ENCODE measurements around the gene BBS9.

The BBS9 gene

GRCh38 chr7:33446551-33446950 is 317.2 kb downstream of the BBS9 start:
- no peak for DNase-seq

GRCh38 chr7:33448035-33448434 is 318.7 kb downstream of the BBS9 start:
- Histone ChIP-seq H3K27ac (ENCODE audit: low read length) (no peak overlapping the region), H2AFZ (ENCODE audit: low read length) (no peak overlapping the region), H3K9me2 (replicated peaks; ENCODE audit: insufficient read depth, low read length) (no peaks in the 10 kb centered on the region), H3K79me2 (ENCODE audit: low read length) (no peaks in the 10 kb centered on the region), H3K9me3 (replicated peaks; ENCODE audit: insufficient read depth, low read length) (no peaks in the 10 kb centered on the region), H3K4me2 (ENCODE audit: low read depth, low read length) (no peak overlapping the region), H4K20me1 (ENCODE audit: insufficient read depth, low read length) (no peaks in the 10 kb centered on the region), H3K27me3 (replicated peaks; ENCODE audit: insufficient read depth, low read length) (no peaks in the 10 kb centered on the region), H3F3A (ENCODE audit: insufficient read depth, low read length) (no peaks in the 10 kb centered on the region), H3K36me3 (replicated peaks; ENCODE audit: insufficient read depth, low read length) (no peaks in the 10 kb centered on the region), H3K4me3 (ENCODE audit: low read length) (no peak overlapping the region), H3K9ac (ENCODE audit: low read length) (no peak overlapping the region), H3K4me1 (ENCODE audit: low read length) (no peaks in the 10 kb centered on the region)
- no peak for DNase-seq
- TF ChIP-seq, protein P1, sequence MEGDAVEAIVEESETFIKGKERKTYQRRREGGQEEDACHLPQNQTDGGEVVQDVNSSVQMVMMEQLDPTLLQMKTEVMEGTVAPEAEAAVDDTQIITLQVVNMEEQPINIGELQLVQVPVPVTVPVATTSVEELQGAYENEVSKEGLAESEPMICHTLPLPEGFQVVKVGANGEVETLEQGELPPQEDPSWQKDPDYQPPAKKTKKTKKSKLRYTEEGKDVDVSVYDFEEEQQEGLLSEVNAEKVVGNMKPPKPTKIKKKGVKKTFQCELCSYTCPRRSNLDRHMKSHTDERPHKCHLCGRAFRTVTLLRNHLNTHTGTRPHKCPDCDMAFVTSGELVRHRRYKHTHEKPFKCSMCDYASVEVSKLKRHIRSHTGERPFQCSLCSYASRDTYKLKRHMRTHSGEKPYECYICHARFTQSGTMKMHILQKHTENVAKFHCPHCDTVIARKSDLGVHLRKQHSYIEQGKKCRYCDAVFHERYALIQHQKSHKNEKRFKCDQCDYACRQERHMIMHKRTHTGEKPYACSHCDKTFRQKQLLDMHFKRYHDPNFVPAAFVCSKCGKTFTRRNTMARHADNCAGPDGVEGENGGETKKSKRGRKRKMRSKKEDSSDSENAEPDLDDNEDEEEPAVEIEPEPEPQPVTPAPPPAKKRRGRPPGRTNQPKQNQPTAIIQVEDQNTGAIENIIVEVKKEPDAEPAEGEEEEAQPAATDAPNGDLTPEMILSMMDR (IDR thresholded peaks at IDR 0.05; ENCODE audit: low read length): no peak
- TF ChIP-seq EZH2 (optimal IDR thresholded peaks at IDR 0.05; ENCODE audit: low read depth, low read length) (no peak), EZH2phosphoT487 (IDR thresholded peaks at IDR 0.05; ENCODE audit: low read length) (no peak)

More at GRCh38 chr7:33446551-33446950, 317.2 kb downstream of the BBS9 start:
- no peak overlapping the region for H3K4me3 ChIP-seq (ENCODE audit: low read length)
- no peaks in the 10 kb centered on the region for H3K9me2 ChIP-seq (replicated peaks; ENCODE audit: insufficient read depth, low read length)
- no peak overlapping the region for H3K9ac ChIP-seq (ENCODE audit: low read length)
- H3K27me3 ChIP-seq (replicated peaks; ENCODE audit: insufficient read depth, low read length): no peaks in the 10 kb centered on the region
- TF ChIP-seq EZH2phosphoT487 (IDR thresholded peaks at IDR 0.05; ENCODE audit: low read length) (no peak), EZH2 (optimal IDR thresholded peaks at IDR 0.05; ENCODE audit: low read depth, low read length) (no peak)
- TF ChIP-seq, protein P1 (IDR thresholded peaks at IDR 0.05; ENCODE audit: low read length): no peak
- H3K4me1 ChIP-seq (ENCODE audit: low read length): no peaks in the 10 kb centered on the region
- no peaks in the 10 kb centered on the region for H3F3A ChIP-seq (ENCODE audit: insufficient read depth, low read length)
- H2AFZ ChIP-seq (ENCODE audit: low read length): no peak overlapping the region
- H3K79me2 ChIP-seq (ENCODE audit: low read length): no peaks in the 10 kb centered on the region
- H3K27ac ChIP-seq (ENCODE audit: low read length): no peak overlapping the region
- H3K36me3 ChIP-seq (replicated peaks; ENCODE audit: insufficient read depth, low read length): no peaks in the 10 kb centered on the region
- no peaks in the 10 kb centered on the region for H3K9me3 ChIP-seq (replicated peaks; ENCODE audit: insufficient read depth, low read length)
- H4K20me1 ChIP-seq (ENCODE audit: insufficient read depth, low read length): no peaks in the 10 kb centered on the region
- H3K4me2 ChIP-seq (ENCODE audit: low read depth, low read length): no peak overlapping the region

DNA sequence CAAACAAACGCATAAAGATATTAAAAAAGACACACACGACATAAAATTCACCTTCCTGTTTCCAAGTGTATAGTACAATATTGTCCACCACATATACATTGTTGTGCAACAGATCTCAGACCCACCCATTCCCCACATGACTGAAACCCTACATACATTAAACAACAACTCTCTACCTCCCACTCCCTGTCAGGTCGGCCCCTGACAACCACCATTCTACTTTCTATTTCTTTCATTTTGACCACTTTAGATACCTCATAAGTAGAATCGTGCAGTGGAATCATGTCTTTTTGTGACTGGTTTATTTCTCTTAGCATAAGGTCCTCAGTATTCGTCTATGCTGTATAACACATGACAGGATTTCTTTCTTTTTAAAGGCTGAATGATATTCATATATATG is 320.5 kb downstream of the BBS9 start:
- DNase-seq: no peak
- Histone ChIP-seq H3K9me3 (replicated peaks; ENCODE audit: insufficient read depth, low read length) (no peaks in the 10 kb centered on the region), H3K4me1 (ENCODE audit: low read length) (no peaks in the 10 kb centered on the region), H3K4me2 (ENCODE audit: low read depth, low read length) (no peak overlapping the region), H3K9me2 (replicated peaks; ENCODE audit: insufficient read depth, low read length) (no peaks in the 10 kb centered on the region), H3K36me3 (replicated peaks; ENCODE audit: insufficient read depth, low read length) (no peaks in the 10 kb centered on the region), H3K79me2 (ENCODE audit: low read length) (no peaks in the 10 kb centered on the region), H3K4me3 (ENCODE audit: low read length) (no peak overlapping the region), H3K9ac (ENCODE audit: low read length) (no peak overlapping the region), H2AFZ (ENCODE audit: low read length) (no peak overlapping the region), H4K20me1 (ENCODE audit: insufficient read depth, low read length) (no peaks in the 10 kb centered on the region), H3F3A (ENCODE audit: insufficient read depth, low read length) (no peaks in the 10 kb centered on the region), H3K27ac (ENCODE audit: low read length) (no peak overlapping the region), H3K27me3 (replicated peaks; ENCODE audit: insufficient read depth, low read length) (no peaks in the 10 kb centered on the region)
- TF ChIP-seq EZH2 (optimal IDR thresholded peaks at IDR 0.05; ENCODE audit: low read depth, low read length): no peak

GRCh38 chr7:33452805-33453502 is 323.6 kb downstream of the BBS9 start:
- H3K9me2 ChIP-seq (replicated peaks; ENCODE audit: insufficient read depth, low read length): no peaks in the 10 kb centered on the region
- no peaks in the 10 kb centered on the region for H3K79me2 ChIP-seq (ENCODE audit: low read length)
- H3K27me3 ChIP-seq (replicated peaks; ENCODE audit: insufficient read depth, low read length): no peaks in the 10 kb centered on the region
- H3K4me1 ChIP-seq (ENCODE audit: low read length): no peaks in the 10 kb centered on the region
- H3F3A ChIP-seq (ENCODE audit: insufficient read depth, low read length): no peaks in the 10 kb centered on the region
- H3K9me3 ChIP-seq (replicated peaks; ENCODE audit: insufficient read depth, low read length): no peaks in the 10 kb centered on the region
- no peak for TF ChIP-seq EZH2 (optimal IDR thresholded peaks at IDR 0.05; ENCODE audit: low read depth, low read length)
- TF ChIP-seq, protein P1 (IDR thresholded peaks at IDR 0.05; ENCODE audit: low read length): no peak
- TF ChIP-seq EZH2phosphoT487 (IDR thresholded peaks at IDR 0.05; ENCODE audit: low read length): no peak
- H3K4me2 ChIP-seq (ENCODE audit: low read depth, low read length): no peak overlapping the region
- no peak overlapping the region for H3K4me3 ChIP-seq (ENCODE audit: low read length)
- no peak overlapping the region for H3K27ac ChIP-seq (ENCODE audit: low read length)
- H3K36me3 ChIP-seq (replicated peaks; ENCODE audit: insufficient read depth, low read length): no peaks in the 10 kb centered on the region
- no peak overlapping the region for H3K9ac ChIP-seq (ENCODE audit: low read length)
- no peak overlapping the region for H2AFZ ChIP-seq (ENCODE audit: low read length)
- H4K20me1 ChIP-seq (ENCODE audit: insufficient read depth, low read length): no peaks in the 10 kb centered on the region
- no peak for DNase-seq
